NCI-H2171 (cell line): ENCODE data around the gene TRIM23.

Source experiments
- DNase-seq: peaks from one replicate; lab custom pipeline; 2025; lab: John Stamatoyannopoulos, UW

Gene TRIM23

GRCh38 chr5:65566505-65566904, 57.6 kb downstream of the TRIM23 start:
- DNase-seq: no peak

- no peak for DNase-seq
Measured at GRCh38 chr5:65563777-65564176, 60.4 kb downstream of the TRIM23 start.

- DNase-seq: peak; percentile 82
Measured at GRCh38 chr5:65562731-65563701, 61.1 kb downstream of the TRIM23 start, which contains the start of the genes CENPK and PPWD1. CENPK (minus strand) TSS chr5:65563168; CDS start chr5:65554907, 8,261 bp downstream. PPWD1 (plus strand) TSS chr5:65563296; CDS start chr5:65563311, 15 bp downstream.

- no peak for DNase-seq
Measured at GRCh38 chr5:65556718-65557117, 67.4 kb downstream of the TRIM23 start.

- no peak for DNase-seq
Measured at GRCh38 chr5:65556181-65556580, 68.0 kb downstream of the TRIM23 start.

GRCh38 chr5:65555287-65555686, 68.8 kb downstream of the TRIM23 start:
- no peak for DNase-seq

- DNase-seq: no peak
Measured at GRCh38 chr5:65553941-65554340, 70.2 kb downstream of the TRIM23 start.

GRCh38 chr5:65548281-65548680, 75.9 kb downstream of the TRIM23 start:
- DNase-seq: no peak

GRCh38 chr5:65546141-65546540, 78.0 kb downstream of the TRIM23 start:
- DNase-seq: no peak

- DNase-seq: no peak
Measured at GRCh38 chr5:65544473-65544872, 79.7 kb downstream of the TRIM23 start.

GRCh38 chr5:65539827-65540226, 84.3 kb downstream of the TRIM23 start:
- no peak for DNase-seq
